Raji (cell line): Measurements from ENCODE around the gene AFF3.

ENCODE experiments used
- POLR2A ChIP-seq: IDR thresholded peaks from 2 replicates; pipeline ENCODE4 v1.6.1; 2011; ENCODE audit warnings: low read depth, low read length, control low read depth; ENCODE audit not compliant: insufficient read depth

The AFF3 gene

DNA sequence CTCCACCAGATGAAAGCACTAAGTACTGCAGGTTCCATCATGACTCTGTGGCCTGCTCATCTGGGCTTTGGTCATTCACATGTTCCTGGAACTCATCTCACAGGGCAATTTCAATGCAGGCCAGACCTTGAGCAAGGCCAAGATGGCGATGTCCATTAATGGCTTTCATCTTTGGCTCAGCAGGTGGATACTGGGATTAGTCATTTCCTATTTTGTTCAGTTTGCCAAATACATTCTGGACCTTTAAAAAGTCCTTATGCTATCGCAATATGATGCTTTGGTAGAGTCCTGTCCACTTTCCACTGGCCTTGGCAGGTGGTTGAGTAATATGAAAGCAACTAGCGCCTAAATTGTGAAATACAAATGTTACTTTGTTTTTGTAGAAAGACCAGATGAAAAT lies 482.5 kb downstream of the AFF3 start:
- TF ChIP-seq POLR2A = no peak

DNA sequence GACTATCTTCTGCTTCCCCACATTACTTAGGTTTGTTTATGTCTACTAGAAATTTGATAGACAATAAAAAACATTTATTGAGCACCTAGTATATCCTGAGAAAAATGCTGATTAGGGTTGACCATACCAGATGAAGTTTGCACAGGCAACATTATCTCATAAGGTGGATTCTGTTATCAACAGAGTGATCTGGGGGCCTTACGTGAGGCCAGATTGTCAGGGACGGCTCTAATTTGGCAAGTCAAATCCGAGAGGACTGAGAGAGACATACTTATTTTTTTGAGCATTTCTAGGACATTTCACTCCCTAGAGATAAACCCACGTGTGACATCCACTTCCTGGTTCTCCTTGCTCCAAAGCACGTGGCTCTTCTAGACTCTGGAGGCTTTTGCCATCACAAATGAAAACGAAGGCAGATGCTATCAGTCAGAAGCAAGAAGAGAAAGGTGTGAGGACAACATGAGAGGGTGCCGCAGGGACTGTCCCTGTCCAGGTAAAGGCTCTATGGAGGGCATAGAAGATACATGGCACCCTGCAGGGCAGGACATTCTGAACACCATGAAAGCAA lies 484.6 kb downstream of the AFF3 start:
- TF ChIP-seq POLR2A = no peak

DNA sequence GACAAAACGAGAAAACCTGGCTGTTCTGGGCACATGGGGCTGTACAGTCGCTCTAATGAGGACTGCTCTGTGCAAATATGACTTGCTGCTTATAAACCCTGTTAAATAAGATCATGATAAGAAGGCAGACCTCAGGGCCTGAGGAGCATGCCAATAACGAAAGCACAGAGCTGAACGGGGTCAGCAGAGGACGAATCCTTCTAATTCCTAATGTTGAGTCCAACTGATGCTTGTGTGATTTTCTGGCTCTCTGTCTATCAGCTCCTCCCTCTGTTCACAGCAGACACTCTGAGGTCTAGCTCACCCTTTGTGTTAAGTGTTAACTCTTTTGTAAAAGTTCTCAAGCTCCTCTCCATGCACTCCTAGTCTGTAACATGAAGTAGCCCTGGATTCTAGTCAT lies 485.4 kb downstream of the AFF3 start:
- TF ChIP-seq POLR2A = no peak

DNA sequence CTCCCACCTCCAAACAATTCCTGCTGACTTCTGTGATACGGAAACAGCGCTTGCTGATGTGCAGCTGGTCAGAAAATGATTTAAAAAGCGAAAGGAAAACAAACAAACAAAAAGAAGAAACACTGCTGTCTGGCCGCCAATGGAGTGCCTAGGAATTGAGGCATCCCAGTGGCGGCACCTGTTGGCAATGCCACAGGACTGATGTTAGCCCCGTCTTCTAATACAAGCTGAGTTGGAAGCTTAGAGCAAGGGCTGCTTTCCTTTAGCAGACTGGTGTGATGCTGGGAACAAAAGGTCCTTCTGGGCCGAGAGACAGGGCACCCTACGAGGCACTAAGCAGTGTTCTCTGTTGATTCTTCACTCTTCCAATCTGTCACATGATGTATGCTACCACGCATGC lies 489.0 kb downstream of the AFF3 start:
- no peak for TF ChIP-seq POLR2A

DNA sequence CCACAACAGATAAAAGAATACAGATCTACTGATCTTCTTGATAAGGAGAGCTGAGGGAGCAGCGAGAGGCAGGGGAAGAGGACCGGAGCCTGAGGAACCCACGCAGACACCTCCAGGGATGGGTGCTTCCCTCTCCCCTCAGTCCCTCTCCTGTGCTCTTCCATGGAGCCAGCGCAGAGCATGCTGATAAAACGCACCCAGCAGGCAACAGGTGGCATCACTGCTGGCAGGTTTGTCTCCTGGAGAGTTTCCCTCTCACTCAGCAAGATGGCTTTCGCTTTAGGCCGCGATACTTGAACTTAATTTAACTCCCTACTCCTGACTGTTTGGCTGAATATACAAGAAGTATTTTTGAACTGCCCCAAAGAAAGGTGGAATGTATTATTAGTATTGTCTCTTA lies 489.5 kb downstream of the AFF3 start:
- TF ChIP-seq POLR2A = no peak

DNA sequence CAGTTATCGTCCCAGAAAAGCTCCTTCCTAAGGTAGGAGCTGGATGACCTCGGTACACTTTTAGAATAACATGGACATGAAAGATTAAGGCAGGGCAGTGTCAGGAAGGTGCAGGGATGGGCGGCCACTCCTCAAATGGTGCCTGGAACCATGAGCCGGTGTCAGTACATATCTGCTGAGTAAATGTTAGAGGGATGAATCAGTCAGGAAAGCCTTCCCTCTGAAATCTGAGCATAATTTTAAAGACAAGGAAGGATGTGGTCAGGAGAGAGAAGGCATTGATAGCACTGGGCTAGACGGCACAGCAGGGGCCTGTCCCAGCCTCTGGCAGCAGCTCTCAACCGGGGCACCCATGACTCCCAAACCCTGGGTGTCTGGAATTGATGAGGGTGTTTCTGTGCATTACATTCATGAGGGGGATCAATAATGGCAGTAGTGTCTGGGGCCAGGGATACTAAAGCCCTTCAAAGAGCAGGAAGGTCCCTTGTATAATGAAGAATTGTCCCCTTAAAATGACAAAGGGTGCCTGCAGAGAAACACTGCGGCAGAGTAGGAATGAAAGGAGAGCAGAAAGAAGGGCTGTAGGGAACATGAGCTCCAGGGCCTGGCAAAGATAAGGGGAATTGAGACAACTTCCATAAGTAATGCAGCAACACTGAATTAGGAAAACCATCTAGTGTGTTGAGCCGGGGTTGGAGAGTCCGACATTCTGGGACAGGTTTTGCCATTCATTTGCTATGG lies 490.3 kb downstream of the AFF3 start:
- no peak for TF ChIP-seq POLR2A

DNA sequence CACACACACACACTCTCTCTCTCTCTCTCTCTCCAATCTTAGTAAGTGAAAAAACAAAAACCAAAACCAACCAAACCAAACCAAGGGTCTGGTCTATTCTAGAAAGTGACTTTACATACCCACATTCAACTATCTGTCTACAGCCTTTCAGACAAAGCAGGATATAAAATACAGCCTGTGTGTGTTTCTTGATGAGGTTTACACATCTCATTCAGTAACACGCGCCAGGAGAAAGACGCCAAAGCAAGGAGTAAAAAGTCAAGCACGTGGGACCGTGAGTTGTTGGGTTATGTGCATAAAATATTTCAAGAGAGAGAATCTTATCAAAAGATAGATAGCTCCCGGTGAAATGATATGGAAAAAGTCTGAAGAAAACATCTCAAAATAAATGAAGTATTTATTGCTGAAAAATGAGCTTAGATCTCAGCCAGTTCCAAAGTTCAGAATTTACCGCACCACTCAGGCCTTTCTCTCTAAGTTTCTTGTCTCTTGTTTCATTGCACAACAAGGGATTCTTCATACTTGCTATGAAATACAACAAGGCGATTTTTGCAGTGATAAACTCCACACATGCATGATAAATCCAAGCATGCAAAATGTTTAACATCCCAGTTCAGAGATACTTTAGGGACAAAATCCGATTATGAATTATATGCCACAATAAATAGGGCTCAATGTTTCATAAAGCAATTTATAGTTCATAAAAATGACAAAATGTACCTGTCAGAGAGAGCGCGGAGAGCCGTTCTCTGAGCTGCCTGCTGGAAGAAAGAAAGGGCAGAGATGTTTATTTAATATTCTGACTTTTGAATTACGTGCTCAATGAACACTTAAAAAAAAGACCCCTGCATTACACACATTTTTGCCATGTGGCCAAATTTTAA lies 493.2 kb downstream of the AFF3 start:
- no peak for TF ChIP-seq POLR2A

DNA sequence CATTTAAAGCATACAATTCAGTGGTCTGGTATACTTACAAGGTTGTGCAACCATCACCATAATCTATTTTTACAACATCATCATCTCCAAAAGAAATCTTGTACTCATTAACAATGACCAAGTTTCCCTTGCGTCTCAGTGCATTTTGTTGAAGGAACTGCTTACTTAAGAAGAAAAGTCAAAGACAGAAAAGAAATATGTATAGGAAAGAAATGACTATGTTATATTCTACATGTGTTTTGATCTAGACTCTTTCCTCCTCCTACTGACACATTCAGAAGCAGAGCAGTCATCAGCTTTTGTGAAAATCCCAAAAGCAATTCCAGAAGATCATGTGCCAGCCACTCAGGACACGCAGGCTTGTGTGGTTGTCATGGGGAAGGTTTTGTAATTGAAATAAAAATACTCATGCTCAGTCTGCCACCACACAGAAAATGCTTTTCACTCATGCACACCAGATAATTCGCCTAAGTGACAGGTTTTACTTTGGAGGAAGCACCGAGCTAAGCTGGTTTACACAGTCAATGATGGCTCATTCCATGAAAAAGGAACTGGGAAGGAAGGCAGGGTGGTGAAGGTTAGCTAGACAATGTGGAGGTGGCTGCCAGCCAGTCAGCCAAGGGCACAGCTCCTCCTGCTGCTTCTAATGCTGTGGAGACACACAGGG lies 494.1 kb downstream of the AFF3 start:
- no peak for TF ChIP-seq POLR2A

DNA sequence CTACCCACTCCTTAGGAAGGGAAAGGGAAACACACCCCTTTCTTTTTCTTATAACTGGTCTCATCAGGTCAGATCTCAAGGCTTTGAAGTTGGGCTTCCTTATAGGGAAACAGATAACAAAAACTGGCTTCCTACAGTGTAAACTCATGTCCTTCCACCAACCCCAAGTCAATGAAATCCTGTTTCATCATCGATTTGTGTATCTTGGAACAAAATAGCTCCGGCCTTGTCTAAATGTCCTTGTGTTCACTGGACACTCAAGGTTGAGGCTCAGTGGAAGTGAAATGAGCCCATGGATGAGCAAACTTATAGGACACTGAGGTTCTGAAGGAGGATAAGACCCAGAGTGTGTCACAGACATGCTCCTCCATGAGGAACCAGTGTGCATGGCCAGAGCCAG lies 496.4 kb downstream of the AFF3 start:
- TF ChIP-seq POLR2A = no peak

DNA sequence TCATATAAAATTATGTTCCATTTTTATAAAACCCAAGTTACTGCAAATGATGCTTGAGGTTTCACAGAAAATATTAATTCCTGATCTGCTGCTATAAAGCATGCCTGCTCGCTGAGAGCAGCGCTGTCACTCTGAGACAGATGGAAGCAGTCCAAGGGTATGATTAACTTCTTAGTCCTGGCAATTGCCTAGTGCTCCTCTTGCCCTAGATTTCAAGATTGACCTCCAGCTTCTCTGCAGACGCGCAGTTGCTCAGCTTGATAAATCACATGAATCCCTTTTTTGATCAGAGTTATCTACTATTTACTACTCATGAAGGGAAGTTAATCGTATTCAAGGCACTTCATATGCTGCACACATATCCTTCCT lies 498.0 kb downstream of the AFF3 start:
- no peak for TF ChIP-seq POLR2A

DNA sequence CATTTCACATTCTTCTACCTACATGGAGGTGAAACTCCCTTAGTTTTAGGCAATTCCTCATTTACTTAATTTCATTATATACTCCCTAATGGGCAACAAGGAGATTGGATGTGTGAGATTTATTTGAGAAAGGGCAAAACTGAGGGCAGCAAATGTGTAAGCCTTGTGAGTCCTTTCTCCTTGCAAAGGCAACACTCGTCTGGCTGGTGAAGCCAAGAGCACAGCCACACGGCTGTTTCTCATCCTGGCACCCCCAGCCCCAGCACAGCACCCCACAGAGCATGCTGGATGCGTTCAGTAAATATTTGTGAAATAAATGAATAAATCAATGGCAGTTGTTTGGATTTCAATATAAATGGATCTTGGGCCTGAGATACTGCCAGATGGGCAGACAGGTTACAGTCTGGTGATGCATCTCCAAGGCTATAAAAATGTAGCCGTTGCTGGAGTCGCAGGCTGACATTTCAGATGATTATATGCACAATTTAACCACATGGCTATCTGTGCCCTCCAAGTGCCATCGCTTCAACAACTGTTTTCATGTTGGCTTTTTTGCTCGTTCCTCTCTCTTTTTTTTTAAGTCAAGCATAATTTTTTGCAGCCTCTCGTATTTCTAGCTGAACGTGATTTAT lies 498.5 kb downstream of the AFF3 start:
- TF ChIP-seq POLR2A = no peak

DNA sequence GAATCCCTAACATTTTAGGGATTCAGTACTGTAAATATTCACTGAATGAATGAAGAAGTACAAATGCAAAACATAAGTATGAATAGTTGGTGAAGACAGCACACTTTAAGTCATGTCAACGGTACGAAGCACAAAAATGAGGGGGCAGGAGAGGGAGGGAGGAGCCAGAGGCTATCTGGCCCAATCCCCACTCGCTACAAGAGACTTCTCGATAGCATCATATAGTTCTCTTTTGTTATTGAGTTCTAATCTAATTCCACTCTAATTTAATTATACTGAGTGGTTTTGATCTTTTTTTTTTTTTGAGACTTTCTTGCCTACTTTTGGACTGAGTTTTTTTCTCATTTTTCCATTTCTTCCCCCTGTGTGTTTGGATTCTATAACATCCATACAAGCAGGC lies 500.4 kb downstream of the AFF3 start:
- TF ChIP-seq POLR2A = no peak

DNA sequence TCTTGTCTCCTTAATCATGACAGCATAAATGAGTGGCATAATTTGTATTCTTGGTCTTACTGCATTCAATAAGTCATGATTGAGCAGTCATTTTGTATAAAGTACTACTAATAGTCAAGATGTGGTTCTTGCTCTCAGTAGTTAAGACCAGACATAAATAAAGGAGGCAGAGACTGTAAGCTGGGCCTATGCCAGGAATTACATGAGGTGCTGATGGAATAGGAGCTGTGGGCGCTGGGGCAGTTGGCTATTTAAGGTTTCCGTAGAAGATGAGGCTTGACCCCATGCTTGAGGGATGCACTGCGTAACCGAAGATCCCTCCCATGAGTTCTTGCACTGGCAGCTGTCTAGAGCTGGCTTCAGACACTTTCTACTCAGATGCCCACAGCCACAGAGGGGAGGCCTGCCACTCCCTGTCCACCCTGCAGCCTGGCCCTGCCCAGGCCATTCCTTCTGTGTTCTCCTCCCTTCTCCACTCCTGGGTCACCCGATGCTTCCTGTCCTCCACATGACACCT lies 501.7 kb downstream of the AFF3 start:
- no peak; the same call in 1 of the 2 replicates for TF ChIP-seq POLR2A

DNA sequence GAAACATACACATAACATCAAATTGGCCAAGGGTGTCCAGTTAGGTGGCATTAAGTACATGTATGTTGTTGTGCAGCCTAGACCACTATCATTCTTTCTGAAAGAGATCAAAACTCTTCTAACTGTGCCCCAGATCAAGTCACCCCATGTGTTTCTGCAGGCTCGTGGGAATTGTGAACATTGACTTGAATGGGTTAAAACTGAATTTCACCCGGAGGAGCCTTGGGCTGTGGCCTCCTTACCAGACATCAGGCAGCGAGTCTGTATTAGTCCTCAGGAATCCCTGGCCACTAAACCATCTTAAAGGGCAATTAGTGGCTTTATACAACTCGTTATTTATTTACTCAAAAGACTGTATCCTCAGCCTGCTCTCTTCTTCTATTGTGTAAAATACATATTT lies 503.6 kb downstream of the AFF3 start:
- no peak; the same call in 1 of the 2 replicates for TF ChIP-seq POLR2A
